GM12892 (cell line): ENCODE data around the gene MBNL1.

ENCODE experiments used
- DNase-seq: peaks from one replicate; pipeline ENCODE4 v3.0.0; 2011; ENCODE audit not compliant: insufficient read length
- FAIRE-seq: peaks from 2 replicates; lab custom pipeline; 2011; peaks lifted over from hg19 to GRCh38; lab: Jason Lieb, UNC
- POLR2A ChIP-seq: IDR thresholded peaks from 2 replicates; pipeline ENCODE4 v1.6.1; 2011; ENCODE audit warnings: low read depth, low read length, control low read depth
- POLR2AphosphoS5 ChIP-seq: IDR thresholded peaks from 2 replicates; pipeline ENCODE4 v1.6.1; 2011; ENCODE audit warnings: low read depth, low read length, control low read depth
- TAF1 ChIP-seq: IDR thresholded peaks from 2 replicates; pipeline ENCODE4 v1.6.1; 2011; ENCODE audit warnings: low read depth, mild to moderate bottlenecking, control low read depth, low read length, borderline replicate concordance

MBNL1 gene

DNA sequence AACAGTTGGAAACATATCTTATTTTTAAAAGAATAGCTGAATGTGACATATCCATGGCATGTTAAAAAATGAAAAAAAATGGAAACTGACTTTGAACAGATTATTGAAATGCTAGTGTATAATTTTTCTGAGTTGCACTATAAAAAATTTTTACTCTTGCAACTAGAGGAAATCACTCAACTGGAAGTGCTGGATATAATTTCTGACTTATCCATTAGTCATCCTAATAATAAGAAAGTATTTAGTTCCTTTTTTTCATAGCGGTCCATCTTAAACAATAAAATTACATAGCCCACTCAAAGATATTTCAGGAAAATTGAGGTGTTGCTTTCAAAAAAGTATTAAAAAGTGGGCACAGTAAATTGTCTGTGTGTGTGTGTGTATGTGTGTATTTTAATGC, 80.7 kb downstream of the MBNL1 start:
- TF ChIP-seq TAF1 (no peak), POLR2A (no peak), POLR2AphosphoS5 (no peak)
- DNase-seq (no peak), FAIRE-seq (no peak)

DNA sequence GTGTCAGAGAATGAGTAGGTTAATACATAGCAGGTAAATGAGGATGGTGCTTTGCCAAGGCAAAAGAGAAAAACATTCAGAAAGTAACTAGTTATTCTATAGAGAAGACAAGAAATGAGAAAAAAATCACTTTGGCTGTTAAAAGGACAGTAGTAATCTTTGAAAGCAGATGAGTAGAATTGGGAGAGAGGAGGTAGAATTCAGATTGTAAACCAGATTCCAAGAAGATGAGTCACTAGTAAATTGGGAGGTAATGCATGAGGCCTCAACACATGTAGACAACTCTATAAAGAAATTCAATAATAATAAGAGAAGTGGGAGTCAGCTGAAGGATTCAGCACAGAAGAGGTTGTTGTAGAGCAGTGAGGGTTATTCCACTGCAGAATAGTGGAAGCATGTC, 81.4 kb downstream of the MBNL1 start:
- TF ChIP-seq POLR2AphosphoS5 = no peak
- no peak for TF ChIP-seq TAF1
- no peak for TF ChIP-seq POLR2A
- DNase-seq (no peak), FAIRE-seq (no peak)

DNA sequence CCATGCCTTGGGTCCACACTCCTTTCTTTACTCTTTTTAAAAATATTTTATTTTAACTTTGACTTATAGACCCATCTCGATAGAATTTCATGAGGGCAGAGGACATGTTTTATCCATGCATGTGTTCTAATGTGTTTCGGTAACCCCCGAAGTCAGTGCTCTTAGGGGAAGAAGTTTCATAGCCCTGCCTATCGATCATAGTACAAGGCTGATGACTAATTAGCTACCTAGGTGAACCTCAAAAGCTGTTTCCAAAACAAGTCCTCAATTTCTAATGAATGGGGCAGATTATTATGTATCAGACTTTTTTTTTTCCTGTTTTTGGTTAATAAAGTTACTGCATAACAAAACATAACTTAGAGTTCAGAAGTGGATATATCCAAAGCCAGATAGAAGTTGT, 82.0 kb downstream of the MBNL1 start:
- DNase-seq (no peak), FAIRE-seq (no peak)
- TF ChIP-seq TAF1 (no peak), POLR2AphosphoS5 (no peak), POLR2A (no peak)

DNA sequence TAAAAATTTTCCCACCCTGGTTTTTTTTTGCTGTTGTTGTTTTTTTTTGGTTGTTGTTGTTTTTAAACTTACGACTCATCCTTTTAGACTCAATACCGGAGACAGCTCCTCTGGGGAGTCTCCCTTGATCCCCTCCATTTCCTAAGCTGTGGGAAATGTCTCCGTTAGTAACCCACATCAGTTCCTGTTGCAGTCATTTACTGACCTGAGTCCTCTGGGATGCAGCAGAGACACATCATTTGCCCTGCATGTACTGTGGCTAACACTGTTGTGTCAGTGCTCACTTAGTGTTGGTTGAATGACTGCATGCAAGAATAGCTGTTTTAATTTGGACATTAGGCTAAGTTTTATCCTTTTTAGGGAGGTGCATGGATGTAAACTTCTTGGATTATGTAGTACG, 83.8 kb downstream of the MBNL1 start:
- DNase-seq (no peak), FAIRE-seq (peak; percentile 89)
- TF ChIP-seq TAF1 (no peak), POLR2A (no peak), POLR2AphosphoS5 (no peak)

DNA sequence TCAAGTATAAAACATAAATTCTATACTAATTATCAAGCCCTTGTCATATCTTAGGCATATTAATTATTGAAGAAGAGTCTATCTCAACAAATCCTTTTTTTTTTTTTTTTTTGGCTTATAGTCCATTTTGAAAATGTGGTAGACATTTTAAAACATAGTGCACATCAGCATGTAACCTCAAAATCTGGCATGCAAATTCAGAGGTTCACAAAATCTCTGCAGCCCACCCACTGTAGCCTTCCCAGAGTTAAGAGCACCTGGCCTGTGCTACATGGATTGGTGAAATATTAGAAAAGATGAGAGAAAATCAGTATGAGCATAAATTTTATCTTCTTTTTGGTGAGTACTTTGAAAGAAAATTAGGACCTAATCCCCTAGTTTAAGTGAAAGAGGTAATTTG, 84.8 kb downstream of the MBNL1 start:
- TF ChIP-seq POLR2A (no peak), TAF1 (no peak), POLR2AphosphoS5 (no peak)
- no peak for FAIRE-seq

DNA sequence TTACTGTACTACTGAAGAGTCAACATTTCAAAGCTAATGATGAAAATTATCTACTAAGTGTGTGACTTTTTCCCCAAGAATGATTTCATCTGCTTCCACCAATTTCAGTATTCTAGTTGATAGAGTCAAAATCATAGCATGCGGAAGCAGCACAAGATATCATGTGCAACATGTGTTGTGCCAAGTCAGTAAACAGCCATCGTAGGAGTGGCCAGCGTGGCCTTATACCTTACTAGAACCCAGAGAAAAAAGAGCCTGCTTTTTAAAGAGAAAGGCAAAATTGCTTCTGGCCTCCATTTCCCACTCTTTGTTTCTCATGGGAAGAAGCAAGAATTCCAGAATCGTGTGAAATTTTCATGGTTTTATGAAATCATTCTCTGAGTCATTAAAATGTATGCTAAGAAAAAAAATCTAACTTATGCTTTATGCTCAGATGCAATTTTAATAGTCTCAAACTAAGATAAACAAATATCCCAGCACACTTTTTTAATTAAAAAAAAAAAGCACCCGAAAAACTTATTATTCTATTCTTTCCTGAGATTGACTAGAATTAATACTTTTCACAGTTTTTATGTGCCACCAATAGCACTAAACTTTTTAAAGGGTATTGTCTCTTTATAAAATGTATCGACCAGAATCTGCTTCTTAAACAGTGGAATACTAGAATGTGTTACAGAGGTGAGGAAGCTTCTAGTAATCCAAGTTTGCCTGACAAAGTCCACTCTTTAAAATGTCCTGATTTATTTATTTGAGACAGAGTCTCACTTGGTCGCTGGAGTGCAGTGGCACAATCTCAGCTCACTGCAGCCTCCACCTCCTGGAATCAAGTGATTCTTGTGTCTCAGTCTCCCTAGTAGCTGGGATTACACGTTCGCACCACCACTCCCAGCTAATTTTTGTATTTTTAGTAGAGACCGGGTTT, 87.3 kb downstream of the MBNL1 start:
- FAIRE-seq (no peak), DNase-seq (no peak)
- TF ChIP-seq POLR2A = no peak
- no peak for TF ChIP-seq POLR2AphosphoS5
- no peak for TF ChIP-seq TAF1

More for the DNA sequence above, 84.8 kb downstream of the MBNL1 start:
- no peak for DNase-seq

DNA sequence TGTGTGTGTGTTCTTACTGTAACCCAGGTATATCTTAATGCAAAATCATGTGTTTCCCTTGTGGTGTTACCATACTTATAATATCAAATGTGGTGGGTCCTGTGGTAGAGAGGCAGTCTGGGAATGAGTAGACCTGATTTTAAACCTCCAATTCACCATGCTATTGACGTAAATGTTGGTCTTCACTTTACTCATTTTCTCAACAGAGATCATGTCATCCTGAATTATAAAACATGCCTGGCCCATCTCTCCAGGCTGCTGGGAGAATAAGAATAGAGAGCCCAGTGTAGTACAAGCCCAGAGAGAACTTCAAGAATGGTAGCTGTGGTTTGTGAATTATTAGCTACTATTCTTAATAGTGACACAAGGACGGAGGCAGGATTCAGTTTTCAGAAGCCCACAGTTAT, 88.1 kb downstream of the MBNL1 start:
- no peak for TF ChIP-seq POLR2A
- 0 out of 2 replicates have a peak, but pooled peaks have one; percentile 15 for TF ChIP-seq POLR2AphosphoS5
- no peak for TF ChIP-seq TAF1
- FAIRE-seq = peak; percentile 46
- no peak for DNase-seq

DNA sequence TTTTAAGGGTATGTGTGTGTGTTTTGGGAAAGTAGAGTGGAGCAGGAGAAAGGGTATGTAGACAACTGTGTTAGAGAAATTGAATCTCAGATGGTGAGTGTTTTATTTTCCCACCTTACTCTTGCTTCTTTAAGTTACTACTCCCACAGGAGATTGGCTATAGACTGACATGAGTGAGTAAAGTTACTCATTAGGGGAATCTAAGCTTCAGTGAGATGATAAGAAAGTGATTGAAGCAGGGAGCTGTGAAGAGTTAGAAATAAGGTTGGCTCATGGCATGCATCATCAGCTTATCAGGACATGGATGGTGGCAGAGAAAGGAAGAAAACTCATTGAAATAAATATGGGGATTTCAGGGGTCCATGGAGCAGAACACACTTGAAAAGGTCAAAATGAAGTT, 88.9 kb downstream of the MBNL1 start:
- FAIRE-seq = peak; percentile 69
- no peak for TF ChIP-seq TAF1
- TF ChIP-seq POLR2A = no peak
- TF ChIP-seq POLR2AphosphoS5 = no peak

DNA sequence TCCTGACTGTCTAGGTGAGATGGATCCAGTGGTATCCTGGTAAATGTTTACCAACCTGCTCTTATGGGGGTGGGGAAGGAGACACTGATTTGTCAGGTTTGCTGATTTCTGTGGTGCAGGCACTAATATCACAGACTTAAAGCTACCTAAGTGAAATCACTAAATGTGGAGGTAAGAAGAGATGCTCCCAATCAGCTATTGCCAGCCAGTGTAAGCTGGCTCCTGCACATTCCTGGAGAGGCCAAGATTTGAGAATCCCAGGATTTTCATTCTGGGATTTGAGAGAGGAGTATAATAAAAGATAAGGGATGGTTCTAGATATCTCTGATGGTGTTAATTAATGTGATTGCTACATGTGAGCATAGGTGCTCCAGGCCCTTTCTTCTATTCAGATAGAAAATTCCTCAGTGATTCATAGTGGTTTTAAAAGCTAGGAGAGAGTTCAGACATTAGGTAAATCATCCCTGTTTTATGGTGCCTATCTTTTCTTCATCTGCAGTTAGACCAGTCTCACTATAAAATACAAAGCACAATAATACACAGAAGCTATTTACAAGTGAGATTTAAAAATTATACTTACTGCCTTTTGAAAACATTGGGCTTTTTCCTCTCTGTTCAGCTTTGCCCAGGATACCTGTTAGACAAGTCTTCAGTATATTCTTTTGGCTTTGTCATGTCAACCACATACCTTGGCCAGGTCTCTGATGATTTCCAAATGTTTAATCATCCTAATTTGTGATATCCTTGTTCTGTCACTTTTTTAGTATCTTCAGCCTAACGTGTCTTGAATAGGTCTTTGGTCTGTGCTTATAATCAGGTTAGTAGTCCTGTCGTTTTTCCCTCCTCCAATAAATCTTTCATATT, 90.9 kb downstream of the MBNL1 start:
- DNase-seq = no peak
- FAIRE-seq = peak; percentile 9
- TF ChIP-seq TAF1 = no peak
- no peak for TF ChIP-seq POLR2AphosphoS5
- TF ChIP-seq POLR2A = no peak

More for the DNA sequence above, 88.9 kb downstream of the MBNL1 start:
- DNase-seq = no peak

DNA sequence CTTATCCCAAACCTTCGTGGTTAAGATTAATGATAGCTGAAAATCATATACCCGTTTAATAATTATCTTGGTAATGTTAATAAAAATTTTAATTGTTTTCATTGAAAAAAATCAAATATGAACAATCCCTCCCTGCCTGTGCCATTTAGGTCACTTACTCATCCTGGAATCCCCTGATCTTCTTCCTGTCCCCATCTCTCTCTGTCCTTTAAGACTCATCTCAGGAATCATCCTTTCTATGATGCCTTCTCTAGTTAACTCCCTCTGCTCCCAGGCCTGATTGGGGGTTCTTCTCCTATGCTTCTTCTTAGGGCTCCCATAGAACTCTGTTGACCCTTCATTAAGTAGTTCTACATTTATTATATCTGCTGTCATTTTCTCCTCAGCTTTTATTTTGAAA, 91.6 kb downstream of the MBNL1 start:
- no peak for TF ChIP-seq POLR2A
- no peak for TF ChIP-seq POLR2AphosphoS5
- no peak for TF ChIP-seq TAF1
- FAIRE-seq = no peak
- DNase-seq = no peak

DNA sequence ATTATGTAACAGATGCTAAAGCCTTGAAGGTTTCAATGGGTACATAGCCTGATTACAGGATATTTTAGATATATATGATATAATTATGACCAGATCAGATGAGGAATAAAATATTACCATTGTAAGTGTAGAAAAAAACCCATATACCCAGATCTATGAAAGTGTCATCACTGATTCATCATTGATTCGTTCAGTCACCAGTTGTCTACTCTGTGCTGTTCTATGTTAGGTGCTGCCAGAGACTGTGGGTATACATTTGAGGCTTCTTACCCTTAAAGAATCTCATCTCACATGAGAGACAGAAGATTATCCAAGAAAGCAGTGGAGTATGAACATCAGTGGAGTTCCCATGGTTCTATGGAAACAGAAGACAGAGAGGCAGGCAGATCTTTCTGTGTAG, 92.2 kb downstream of the MBNL1 start:
- no peak for FAIRE-seq
- DNase-seq = no peak
- TF ChIP-seq POLR2A (no peak), POLR2AphosphoS5 (no peak), TAF1 (no peak)
